Measurements from ENCODE around the gene SHB. TPM values are rescaled to one million over a fixed set of nuclear protein-coding genes. Genes with fewer than 3 reads are reported as not detected.

The SHB gene
- total RNA-seq, 1 experiment from 2014 or later: 12.2 TPM

DNA sequence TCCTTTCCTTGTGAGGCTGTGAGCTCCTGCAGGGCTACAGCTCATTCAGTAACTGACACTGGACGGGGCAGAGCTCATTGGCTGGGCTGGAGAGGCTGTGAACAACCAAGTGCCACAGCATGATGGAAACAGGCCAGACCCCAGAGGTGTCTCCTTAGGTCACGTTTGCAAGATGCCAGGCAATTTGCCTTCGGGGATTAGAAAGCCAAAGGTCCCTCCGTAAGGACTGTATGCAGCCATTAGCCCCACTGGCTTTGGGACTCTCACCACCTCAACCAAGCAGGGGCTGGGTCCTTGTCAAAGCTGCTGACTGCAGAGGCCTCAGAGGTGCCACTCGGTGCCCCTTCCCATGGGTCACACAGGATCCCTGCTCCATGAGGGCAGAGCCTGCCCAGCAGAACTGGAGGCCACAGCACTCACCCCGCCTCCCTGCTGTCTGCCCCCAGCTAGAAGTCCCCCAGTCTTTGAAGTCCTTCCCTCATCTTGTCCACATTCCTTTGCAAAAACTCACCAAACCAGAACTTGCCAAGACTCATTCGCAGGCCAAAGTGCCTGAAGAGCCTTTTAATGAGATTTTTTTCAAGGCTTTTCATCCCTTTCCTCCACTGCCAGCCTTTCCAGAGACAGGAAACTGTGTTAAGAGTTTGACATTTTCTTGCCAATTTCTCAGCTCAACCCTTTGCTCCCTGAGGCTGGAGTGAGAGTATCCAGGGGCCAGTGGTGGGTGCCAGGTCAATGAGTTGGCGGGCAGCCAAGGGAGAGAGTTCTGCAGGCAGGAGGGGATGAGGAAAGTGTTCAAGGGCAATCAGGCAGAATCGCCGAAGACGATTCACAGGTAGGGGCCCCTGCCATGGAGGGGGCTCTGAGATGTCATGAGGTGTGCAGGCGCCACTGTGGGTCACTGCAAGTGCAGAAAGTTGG is 125.4 kb downstream of the SHB start (continued):
- TF ChIP-seq, protein P1, sequence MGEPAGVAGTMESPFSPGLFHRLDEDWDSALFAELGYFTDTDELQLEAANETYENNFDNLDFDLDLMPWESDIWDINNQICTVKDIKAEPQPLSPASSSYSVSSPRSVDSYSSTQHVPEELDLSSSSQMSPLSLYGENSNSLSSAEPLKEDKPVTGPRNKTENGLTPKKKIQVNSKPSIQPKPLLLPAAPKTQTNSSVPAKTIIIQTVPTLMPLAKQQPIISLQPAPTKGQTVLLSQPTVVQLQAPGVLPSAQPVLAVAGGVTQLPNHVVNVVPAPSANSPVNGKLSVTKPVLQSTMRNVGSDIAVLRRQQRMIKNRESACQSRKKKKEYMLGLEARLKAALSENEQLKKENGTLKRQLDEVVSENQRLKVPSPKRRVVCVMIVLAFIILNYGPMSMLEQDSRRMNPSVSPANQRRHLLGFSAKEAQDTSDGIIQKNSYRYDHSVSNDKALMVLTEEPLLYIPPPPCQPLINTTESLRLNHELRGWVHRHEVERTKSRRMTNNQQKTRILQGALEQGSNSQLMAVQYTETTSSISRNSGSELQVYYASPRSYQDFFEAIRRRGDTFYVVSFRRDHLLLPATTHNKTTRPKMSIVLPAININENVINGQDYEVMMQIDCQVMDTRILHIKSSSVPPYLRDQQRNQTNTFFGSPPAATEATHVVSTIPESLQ (CRISPR knock-in tag; IDR thresholded peaks at IDR 0.05): no peak
- TF ChIP-seq MYBL2 (CRISPR knock-in tag; IDR thresholded peaks at IDR 0.05) (no peak), SP1 (CRISPR knock-in tag; conservative IDR thresholded peaks at IDR 0.05) (no peak), MLX (CRISPR knock-in tag; IDR thresholded peaks at IDR 0.05) (no peak), ZNF219 (CRISPR knock-in tag; IDR thresholded peaks at IDR 0.05; ENCODE audit: borderline replicate concordance) (no peak), NR3C1 (CRISPR knock-in tag; conservative IDR thresholded peaks at IDR 0.05; ENCODE audit: low read depth) (no peak)

- Mint-ChIP-seq H3K27ac (peak overlapping the region; percentile 66), H3K9me3 (no peaks in the 10 kb centered on the region), H3K36me3 (0 out of 2 replicates have a peak, but pooled peaks cover 5% of the 10 kb centered on the region), H3K4me1 (peaks cover 29% of the 10 kb centered on the region), H3K4me3 (no peak overlapping the region), H3K27me3 (ENCODE audit: low read depth) (no peaks in the 10 kb centered on the region)
- POLR2A ChIA-PET: no interaction called here
- no peak for TF ChIP-seq ETV6 (CRISPR knock-in tag; IDR thresholded peaks at IDR 0.05)
- TF ChIP-seq, protein P2, sequence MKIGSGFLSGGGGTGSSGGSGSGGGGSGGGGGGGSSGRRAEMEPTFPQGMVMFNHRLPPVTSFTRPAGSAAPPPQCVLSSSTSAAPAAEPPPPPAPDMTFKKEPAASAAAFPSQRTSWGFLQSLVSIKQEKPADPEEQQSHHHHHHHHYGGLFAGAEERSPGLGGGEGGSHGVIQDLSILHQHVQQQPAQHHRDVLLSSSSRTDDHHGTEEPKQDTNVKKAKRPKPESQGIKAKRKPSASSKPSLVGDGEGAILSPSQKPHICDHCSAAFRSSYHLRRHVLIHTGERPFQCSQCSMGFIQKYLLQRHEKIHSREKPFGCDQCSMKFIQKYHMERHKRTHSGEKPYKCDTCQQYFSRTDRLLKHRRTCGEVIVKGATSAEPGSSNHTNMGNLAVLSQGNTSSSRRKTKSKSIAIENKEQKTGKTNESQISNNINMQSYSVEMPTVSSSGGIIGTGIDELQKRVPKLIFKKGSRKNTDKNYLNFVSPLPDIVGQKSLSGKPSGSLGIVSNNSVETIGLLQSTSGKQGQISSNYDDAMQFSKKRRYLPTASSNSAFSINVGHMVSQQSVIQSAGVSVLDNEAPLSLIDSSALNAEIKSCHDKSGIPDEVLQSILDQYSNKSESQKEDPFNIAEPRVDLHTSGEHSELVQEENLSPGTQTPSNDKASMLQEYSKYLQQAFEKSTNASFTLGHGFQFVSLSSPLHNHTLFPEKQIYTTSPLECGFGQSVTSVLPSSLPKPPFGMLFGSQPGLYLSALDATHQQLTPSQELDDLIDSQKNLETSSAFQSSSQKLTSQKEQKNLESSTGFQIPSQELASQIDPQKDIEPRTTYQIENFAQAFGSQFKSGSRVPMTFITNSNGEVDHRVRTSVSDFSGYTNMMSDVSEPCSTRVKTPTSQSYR (CRISPR knock-in tag; IDR thresholded peaks at IDR 0.05): no peak
- no peak for TF ChIP-seq ZBTB21 (CRISPR knock-in tag; IDR thresholded peaks at IDR 0.05; ENCODE audit: borderline replicate concordance)
- no peak for TF ChIP-seq ZNF263 (CRISPR knock-in tag; IDR thresholded peaks at IDR 0.05; ENCODE audit: low read depth)
- no peak for TF ChIP-seq GABPB1 (CRISPR knock-in tag; IDR thresholded peaks at IDR 0.05)
- no peak for TF ChIP-seq CREM (CRISPR knock-in tag; IDR thresholded peaks at IDR 0.05)
- TF ChIP-seq ESRRA (CRISPR knock-in tag; IDR thresholded peaks at IDR 0.05; ENCODE audit: borderline replicate concordance): no peak
- no peak for TF ChIP-seq HMGA2 (CRISPR knock-in tag; IDR thresholded peaks at IDR 0.05)
- TF ChIP-seq NR3C1 (CRISPR knock-in tag; conservative IDR thresholded peaks at IDR 0.05; ENCODE audit: low read depth): no peak
- TF ChIP-seq, protein P3, sequence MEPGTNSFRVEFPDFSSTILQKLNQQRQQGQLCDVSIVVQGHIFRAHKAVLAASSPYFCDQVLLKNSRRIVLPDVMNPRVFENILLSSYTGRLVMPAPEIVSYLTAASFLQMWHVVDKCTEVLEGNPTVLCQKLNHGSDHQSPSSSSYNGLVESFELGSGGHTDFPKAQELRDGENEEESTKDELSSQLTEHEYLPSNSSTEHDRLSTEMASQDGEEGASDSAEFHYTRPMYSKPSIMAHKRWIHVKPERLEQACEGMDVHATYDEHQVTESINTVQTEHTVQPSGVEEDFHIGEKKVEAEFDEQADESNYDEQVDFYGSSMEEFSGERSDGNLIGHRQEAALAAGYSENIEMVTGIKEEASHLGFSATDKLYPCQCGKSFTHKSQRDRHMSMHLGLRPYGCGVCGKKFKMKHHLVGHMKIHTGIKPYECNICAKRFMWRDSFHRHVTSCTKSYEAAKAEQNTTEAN (CRISPR knock-in tag; IDR thresholded peaks at IDR 0.05): no peak
- TF ChIP-seq GTF2I (CRISPR knock-in tag; conservative IDR thresholded peaks at IDR 0.05): no peak
- TF ChIP-seq ELF4 (CRISPR knock-in tag; IDR thresholded peaks at IDR 0.05; ENCODE audit: low read depth): no peak
- no peak for TF ChIP-seq PRRX2 (CRISPR knock-in tag; IDR thresholded peaks at IDR 0.05)
- TF ChIP-seq CREB1 (CRISPR knock-in tag; IDR thresholded peaks at IDR 0.05): no peak
- DNase-seq (ENCODE audit: low spot score) (no peak), ATAC-seq (peak; percentile 61)
- CTCF ChIA-PET: interaction anchor here (1.5 kb wide), 1 partner anchor 29 kb away, joined by 13 read pairs; no protein-coding TSS in a partner anchor
Observed at GRCh38 chr9:37942621-37943344, 126.2 kb downstream of the SHB start.

Measured in WTC11 (cell line).